ENCODE results near the gene RAB42. TPM values are rescaled to one million over a fixed set of nuclear protein-coding genes. Genes with fewer than 3 reads are reported as not detected.
"Not testable (repeated sequence)": the region's sequence is repeated elsewhere in the genome, so short reads cannot be mapped to it uniquely, and the experiment has no call there.

RAB42 gene, protein sequence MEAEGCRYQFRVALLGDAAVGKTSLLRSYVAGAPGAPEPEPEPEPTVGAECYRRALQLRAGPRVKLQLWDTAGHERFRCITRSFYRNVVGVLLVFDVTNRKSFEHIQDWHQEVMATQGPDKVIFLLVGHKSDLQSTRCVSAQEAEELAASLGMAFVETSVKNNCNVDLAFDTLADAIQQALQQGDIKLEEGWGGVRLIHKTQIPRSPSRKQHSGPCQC
- 1.4 TPM for total RNA-seq
- long read RNA-seq, transcript RAB42-202 (2 exons, 857 nt), result major isoform, 7 of 9 reads
- long read RNA-seq, partial matches to known transcripts, result 0 of 9 reads
- long read RNA-seq, other reads (novel, unspliced or antisense), result 2 of 9 reads

DNA sequence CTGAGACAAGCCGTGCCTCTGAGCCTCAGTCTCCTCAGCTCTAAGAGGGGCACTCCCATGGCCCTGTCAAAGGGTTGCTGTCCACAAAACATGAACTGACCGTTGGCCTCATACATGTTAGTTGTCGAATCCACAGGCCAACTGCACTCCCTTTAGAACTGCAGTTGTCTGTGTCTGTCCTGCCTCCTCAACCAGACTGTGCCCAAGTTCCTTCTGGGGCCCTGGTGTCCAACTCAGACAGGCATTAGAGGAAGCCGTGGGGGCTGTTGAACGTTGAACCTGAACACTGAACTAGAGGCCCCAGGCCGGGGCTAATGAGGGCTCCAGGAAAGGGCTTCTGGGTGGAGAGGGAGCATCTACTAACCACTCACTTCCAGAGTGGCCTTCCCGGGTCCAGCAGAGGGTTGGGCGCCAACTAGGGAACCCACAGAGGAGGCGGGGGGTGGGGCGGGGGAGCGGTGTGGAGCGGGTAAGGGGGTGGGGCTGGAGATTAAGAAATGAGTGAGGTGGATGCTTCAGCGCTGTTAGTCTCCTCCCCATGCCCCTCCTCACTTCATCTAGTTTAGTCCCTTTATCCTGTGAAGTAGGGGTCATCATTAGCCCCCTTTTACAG lies at the start of gene RAB42:
Gene RAB42, plus strand, starts transcription at position 558 of the 613 bp plus-strand sequence. CDS start 247 bp downstream, outside the sequence.
- peak; percentile 51 for ATAC-seq (ENCODE audit: poor library complexity)
- DNase-seq, result peak; percentile 58
- intact Hi-C loops (cut with DNase I), result no loop called here

DNA sequence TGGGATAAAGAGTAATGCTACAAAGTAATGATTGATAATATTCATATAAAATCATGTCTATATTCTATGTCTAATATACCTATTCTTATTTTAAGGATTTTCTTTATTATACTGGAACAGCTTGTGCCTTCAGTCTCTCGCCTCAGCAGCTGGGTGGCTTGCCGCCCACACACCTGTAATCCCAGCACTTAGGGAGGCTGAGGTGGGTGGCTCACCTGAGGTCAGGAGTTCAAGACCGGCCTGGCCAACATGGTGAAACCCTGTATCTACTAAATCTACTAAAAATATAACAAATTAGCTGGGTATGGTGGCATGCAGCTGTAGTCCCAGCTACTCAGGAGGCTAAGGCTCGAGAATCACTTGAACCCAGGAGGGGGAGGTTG lies 46.8 kb upstream of the RAB42 start:
- DNase-seq (no peak), ATAC-seq (ENCODE audit: poor library complexity) (no peak)
- intact Hi-C loops (cut with DNase I), result no loop called here

DNA sequence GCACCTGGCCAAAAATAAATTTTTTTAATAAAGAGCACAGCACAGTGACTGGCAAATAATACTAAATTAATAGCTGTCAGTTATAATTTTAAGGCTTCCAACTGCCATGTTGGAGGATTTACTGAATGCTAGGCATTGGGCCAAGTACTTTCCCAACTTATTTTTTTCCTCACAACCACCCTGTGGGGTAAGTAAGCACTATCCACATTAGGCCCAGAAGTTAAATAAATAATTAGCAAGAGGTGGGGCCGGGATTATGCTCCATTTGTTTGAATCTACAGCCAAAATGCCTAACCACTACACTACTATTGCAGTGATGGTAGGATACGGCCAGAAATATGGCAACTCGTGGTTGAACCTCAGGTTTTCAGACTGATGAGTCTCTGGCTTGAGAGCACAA lies 43.7 kb upstream of the RAB42 start:
- DNase-seq (no peak), ATAC-seq (ENCODE audit: poor library complexity) (no peak)
- intact Hi-C loops (cut with DNase I), result no loop called here

DNA sequence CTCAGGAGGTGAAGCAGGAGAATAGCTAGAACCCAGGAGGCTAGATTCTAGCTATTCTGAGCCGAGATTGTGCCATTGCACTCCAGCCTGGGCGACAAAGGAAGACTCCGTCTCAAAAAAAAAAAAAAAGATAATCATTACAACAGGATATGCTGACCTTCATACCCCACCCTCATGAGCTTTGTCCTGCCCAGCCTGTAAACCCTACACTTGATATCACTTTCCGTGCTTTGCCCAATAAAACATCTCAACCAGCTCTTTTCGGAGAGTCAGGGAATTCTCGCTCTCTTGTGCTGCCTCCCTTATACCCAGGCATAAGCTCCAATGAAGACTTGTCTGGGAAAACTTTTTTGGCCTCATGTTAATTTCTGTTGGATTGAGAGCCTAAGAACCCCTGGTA lies 40.7 kb upstream of the RAB42 start:
- no peak for DNase-seq
- no peak for ATAC-seq (ENCODE audit: poor library complexity)
- intact Hi-C loops (cut with DNase I), result no loop called here

DNA sequence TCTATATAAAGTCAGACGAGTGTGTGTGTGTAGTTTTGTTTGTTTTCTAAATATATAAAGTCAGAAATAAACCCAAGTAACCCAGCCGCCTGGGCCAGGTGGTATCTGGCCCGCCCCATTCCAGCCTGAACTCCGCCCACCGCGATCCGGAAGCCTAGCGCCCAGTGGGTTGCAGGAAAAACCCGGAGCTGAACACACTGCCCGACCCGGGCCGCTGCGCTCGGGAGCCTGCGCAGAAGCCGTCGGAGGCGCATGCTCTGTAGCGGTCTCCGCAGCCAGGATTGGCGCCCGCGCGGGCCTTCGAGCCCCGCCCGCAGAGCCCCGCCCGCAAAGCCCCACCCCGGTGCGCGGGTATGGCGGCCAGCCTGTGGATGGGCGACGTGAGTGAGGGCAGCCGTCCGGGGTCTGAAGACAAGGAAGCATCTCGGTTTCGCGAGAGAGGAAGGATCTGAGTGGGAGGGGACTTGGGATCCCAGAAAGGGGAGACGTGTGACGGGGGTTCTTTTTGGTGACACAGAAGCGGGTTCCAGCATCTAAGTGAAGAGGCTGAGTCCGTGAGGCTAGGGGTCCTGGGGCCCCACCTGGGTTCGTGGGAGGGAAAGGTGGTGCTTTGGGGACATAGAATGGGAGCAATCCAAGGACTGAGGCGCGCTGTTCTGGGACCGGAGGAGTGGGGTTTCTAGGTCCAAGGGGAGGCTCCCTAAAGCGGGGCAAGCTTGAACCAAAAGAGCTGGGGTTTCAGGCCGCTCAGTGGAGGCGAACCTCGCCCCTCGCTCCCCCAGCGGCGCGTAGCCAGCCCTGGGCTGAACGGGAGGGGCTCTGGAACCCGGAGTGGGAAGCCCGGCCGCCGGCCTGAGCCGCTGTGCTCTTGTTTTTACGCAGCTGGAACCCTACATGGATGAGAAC lies 39.1 kb upstream of the RAB42 start, which contains the start of gene TRNAU1AP:
Gene TRNAU1AP, plus strand, starts transcription at position 328 of the 906 bp plus-strand sequence. Its CDS starts 26 bp downstream, at position 354.
- ATAC-seq (ENCODE audit: poor library complexity) (peak; percentile 99), DNase-seq (peak; percentile 98)
- intact Hi-C loops (cut with DNase I), result no loop called here

DNA sequence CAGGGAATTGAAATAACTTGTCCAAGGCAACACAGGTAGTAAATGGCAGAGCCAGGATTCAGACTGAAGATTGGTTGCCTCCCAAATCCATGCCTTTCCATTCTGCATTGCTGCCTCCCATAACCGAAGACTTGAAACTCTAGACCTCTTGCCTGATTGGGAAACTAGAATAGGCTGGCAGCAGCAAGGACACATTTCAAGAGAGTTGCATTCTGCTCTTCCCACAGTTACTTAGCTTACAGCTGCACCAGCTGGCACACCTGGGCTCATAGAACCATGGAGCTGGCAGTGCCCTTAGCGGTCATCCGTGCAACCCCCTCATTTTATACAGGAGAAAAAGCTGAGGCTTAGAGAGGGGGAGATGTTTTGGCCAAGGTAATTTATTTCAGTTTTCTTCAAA lies 31.2 kb upstream of the RAB42 start:
- DNase-seq (no peak), ATAC-seq (ENCODE audit: poor library complexity) (no peak)
- intact Hi-C loops (cut with DNase I), result no loop called here

DNA sequence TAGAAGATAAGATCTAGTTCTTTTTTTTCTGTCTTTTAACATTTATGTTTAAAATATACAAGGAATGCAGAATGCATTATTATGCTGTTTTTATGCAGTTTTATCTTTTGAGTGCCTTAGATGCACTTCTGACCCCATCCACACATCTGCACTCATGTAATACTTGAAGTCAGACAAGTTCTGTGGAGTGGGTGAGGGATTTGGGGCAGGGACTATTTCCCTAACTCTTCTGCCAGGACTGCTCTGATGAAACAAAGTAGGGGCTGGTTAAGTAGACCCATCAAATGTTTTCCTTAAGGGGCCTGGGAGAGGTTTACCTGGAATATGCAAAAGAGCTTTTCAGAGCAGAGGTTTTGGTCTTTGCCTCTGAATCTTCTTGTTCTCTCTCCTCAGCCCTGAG lies 27.8 kb upstream of the RAB42 start:
- intact Hi-C loops (cut with DNase I), result no loop called here
- no peak for ATAC-seq (ENCODE audit: poor library complexity)
- no peak for DNase-seq

DNA sequence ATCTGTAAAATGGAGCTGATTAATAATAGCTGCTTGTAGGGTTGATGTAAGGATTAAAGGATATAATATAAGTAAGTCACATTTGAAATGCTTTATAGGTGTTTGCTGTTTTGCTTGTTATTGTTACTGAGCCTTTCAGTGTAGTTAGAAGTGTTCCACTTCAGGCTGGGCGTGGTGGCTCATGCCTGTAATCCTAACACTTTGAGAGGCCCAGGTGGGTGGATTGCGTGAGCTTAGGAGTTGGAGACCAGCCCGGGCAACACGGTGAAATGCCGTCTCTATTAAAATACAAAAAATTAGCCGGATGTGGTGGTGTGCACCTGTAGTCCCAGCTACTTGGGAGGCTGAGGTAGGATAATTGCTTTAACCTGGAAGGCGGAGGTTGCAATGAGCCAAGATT lies 27.0 kb upstream of the RAB42 start:
- ATAC-seq (ENCODE audit: poor library complexity) (no peak), DNase-seq (no peak)
- intact Hi-C loops (cut with DNase I), result no loop called here

DNA sequence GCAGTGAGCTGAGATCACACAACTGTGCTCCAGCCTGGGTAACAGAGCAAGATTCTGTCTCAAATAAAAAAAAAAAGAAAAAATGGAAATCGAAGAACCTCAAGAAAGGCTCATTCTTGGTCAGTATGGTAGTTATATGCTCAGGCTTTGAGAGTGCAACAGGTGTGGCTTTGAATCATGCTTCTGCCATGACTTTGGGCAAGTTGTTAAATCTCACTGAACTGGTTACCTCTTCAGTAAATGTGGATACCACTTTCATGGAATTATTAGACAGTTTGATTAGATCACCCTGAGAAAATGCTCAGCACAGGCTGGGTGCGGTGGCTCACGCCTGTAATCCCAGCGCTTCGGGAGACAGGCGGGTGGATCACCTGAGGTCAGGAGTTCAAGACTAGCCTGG lies 26.3 kb upstream of the RAB42 start:
- intact Hi-C loops (cut with DNase I), result no loop called here
- ATAC-seq (ENCODE audit: poor library complexity), result no peak
- no peak for DNase-seq

DNA sequence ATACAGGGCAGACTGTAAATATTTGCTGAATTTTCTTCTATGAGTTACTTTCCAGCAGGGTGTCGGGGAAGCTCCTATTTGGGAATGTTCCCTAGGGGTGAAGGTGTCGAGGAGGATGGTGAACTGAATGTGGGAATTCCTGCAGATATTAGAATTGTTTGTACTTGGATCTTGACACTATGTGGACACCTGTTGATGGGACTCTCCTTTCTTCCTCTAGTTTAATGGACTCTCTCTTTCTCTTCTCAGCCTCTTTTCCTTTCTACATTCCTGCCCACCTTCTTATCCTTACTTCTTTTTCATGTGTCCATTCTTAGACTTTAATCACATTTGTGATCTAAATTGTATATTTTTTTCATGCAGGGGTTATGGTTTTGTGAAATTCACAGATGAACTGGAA lies 25.1 kb upstream of the RAB42 start:
- intact Hi-C loops (cut with DNase I), result no loop called here
- no peak for DNase-seq
- no peak for ATAC-seq (ENCODE audit: poor library complexity)

DNA sequence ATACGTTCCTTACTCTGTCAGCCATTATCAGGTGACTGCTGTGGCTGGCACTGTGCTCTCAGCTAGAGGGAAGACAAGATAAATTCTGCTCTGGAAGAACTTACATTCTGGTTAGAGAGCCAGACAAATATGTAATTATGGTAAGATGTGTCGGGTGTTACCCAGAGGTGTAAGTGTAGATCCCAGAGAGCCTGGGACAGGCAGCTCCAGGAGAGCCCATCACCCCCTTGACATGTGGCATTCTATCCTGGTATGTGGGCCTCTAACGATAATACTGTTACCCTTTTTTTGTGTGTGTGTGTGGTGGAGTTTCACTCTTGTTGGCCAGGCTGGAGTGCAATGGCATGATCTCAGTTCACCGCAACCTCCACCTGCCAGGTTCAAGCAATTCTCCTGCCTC lies 20.2 kb upstream of the RAB42 start:
- intact Hi-C loops (cut with DNase I), result no loop called here
- ATAC-seq (ENCODE audit: poor library complexity), result no peak
- DNase-seq, result no peak

DNA sequence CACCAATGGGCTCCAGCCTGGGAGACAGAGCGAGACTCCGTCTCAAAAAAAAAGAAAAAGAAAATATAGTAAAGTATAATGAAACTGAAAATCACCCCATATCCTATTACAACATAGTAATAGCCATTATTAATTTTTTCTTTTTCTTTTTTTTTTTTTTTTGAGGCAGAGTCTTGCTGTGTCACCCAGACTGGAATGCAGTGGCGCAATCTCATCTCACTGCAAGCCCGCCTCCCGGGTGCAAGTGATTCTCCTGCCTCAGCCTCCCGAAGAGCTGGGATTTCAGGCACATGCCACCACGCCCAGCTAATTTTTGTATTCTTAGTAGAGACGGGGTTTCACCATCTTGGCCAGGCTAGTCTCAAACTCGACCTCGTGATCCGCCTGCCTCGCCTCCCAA lies 19.2 kb upstream of the RAB42 start:
- ATAC-seq (ENCODE audit: poor library complexity); DNase-seq; intact Hi-C loops (cut with DNase I): not testable (repeated sequence)

DNA sequence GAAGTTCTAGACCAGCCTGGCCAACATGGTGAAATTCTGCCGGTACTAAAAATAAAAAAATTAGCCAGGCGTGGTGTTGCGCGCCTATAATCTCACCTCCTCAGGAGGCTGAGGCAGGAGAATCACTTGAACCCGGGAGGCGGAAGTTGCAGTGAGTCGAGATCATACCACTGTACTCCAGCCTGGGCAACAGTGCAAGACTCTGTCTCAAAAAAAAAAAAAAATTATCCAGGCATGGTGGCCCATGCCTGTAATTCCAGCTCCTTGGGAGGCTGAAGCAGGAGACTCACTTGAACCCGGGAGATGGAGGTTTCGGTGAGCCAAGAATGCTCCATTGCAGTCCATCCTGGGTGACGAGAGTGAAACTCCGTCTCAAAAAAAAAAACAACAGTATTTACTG lies 18.5 kb upstream of the RAB42 start:
- ATAC-seq (ENCODE audit: poor library complexity) (no peak), DNase-seq (no peak)
- intact Hi-C loops (cut with DNase I), result no loop called here

DNA sequence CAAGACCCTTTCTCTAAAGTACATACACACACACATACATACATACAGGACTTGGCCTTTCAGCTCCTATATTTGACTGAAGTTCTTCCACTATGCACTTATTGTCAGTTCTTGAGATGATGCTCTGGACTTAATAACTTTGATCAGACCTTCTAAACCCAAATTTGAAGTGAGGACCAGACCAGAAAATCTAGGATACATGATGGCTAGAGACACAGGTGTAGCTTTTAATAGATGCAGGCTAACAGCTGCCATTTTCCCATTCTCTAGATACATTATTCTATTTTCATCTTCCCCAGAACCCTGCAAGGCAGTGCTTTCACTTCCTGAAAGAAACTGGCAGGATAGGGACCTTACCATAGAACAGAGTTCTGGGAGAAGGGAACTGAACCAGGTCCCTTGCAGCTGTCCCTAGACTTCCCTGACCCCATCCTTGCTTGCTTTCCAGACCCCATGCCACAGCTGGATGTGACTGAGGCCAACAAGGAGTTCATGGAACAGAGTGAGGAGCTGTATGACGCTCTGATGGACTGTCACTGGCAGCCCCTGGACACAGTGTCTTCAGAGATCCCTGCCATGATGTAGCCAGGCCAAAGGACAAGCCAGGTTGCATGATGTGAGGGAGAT lies 14.9 kb upstream of the RAB42 start:
- intact Hi-C loops (cut with DNase I), result no loop called here
- no peak for DNase-seq
- no peak for ATAC-seq (ENCODE audit: poor library complexity)

DNA sequence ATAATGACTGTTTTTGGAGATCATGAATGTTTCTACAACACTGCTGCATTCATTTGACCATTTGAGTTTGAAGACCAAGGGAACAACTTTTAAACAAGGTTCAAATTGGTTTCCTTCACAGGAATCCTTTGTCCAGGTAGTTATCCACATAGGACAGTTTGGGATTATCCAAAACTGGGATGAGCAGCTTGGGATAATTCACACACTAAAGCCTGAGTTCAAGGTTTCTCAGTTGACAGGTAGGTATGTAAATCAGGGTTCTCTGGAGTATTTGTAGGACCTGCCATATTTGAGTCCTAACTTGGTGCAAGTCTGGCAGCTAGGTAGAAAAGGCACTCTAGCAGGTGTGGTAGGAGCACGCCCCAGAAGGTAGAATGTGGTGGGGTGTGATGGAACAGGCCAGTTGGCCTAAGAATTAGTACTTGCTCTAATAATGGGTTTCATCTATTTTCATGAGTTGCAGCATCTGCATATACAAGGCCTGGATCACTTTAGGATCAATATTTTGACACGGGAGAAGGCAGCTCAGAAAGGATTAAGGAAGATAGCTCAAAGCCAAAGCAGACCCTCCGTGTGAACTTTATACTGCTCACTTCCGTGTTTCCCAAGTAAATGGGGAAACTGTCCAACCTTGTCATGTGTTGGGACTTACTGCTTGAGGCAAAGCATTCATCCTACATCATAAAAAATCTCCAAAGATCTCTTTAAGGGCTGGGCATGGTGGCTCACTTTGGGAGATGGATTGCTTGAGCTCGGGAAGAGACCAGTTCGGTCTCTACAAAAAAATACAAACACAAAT lies 14.1 kb upstream of the RAB42 start:
- intact Hi-C loops (cut with DNase I), result no loop called here
- DNase-seq (no peak), ATAC-seq (ENCODE audit: poor library complexity) (no peak)

DNA sequence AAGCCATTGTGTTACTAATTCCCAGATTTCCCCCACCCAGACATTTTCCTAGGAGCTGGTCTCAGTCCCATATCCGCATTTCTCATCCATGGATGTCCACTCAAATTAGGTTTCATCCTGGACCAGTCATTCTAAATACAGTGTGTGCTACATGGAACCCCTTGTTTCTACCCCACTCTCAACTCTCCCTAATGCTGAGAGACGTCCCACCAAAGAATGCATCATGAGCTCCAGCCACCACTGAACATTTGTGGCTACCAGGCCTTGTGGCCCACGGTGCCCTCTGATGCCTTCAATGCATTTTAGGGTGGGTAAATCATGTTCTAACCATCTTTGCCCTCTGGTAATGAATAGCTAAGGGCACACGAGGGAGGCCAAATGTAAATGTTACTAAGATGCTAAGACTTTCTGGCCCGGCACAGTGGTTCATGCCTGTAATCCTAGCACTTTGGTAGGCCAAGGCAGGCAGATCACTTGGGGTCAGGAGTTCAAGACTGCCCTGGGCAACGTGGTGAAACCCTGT lies 13.3 kb upstream of the RAB42 start:
- no peak for DNase-seq
- intact Hi-C loops (cut with DNase I), result no loop called here

DNA sequence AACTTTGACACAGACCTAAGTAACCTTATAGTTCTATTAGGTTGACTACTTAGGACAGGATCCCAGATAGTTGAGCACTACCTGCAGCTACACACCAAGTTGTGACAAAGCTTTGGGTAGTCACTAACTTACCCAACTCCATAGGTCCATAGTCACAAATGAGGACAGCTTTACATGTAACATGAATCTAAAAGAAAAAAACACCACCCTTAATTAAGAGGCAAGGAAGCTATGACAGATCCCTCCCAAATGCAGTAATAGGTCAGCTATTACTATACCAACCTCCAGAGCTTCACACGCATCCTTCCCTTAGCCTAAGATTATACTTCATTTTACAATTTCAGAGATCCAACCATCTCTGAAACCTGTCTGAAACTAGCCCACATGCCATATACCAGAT lies 12.7 kb upstream of the RAB42 start:
- ATAC-seq (ENCODE audit: poor library complexity) (no peak), DNase-seq (no peak)
- intact Hi-C loops (cut with DNase I), result no loop called here

More for the DNA sequence above, 13.3 kb upstream of the RAB42 start:
- ATAC-seq (ENCODE audit: poor library complexity), result no peak

Measured in Right ventricle myocardium superior (tissue), 1 donor.